ENCODE results near the gene AIRE. TPM values are rescaled to one million over a fixed set of nuclear protein-coding genes. Genes with fewer than 3 reads are reported as not detected.

AIRE gene
- total and polyA plus RNA-seq, 4 donors, result 0.05 TPM; not detected in 3

DNA sequence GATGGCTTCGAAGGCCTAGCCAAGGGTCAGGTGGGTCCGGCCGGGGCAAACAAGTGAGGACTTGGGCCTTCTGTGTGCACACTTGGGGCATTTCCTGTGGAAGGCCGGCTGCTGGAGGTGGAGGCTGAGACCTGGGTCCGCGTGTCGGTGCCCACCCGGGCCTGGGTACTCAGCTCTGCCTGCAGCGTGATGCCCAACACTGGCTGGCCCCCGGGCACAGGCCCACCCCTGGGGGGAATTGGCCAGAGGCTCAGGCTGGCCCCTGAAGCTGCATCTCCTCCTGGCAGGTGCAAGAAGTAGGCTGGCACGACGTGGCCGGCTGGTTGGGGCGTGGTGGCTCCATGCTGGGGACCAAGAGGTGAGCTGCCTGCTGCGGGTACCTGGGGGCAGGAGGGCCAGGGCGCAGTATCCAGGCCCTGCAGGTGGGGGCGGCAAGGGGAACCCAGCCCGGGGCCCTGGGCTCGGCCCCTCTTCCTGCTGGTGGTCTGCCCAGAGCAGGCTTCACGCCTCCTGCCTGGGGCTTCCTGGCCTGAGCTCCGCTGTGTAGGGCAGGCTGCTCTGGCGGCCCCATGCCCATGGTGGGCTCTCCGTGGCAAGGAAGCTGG lies 36.3 kb downstream of the AIRE start:
- WGBS, result 94% methylated on average over 23 of the region's 23 CpGs

DNA sequence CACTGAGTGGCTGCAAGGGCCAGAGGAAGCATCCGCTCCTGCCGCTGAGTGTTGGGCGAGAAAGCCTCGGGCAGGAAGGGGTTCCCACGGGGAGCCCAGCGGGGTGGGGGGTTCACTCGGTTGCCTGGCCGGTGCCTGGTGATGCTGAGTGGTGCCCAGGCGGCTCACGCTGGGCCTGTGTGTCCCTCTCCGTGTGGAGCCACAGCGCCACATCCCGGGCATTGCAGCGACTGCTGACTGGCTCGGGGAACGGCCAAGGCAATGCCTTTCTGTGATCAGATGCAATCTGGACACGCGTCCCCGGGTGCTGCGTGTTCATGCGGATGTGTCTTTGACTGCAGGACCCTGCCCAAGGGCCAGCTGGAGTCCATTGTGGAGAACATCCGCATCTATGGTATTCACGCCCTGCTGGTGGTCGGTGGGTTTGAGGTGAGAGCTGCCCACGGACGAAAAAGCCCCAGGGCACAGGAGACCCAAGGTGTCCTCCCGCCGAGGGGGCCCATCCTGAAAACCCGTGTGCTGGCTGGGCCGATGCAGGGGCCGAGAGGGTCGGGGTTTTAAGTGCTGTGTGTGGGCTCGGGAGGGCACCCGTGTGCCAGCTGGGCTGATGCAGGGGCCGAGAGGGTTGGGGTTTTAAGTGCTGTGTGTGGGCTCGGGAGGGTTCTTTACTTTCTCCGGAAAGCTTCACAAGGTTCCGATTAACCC lies 37.1 kb downstream of the AIRE start:
- 96% methylated on average over 38 of the region's 38 CpGs for WGBS
- DNase-seq (ENCODE audit: low spot score), result no peak
- TF ChIP-seq RAD21 (IDR thresholded peaks at IDR 0.05), result no peak
- no peak for TF ChIP-seq HNF4A (conservative IDR thresholded peaks at IDR 0.05)
- no peak for TF ChIP-seq HNF4G (IDR thresholded peaks at IDR 0.05)
- no peak for TF ChIP-seq REST (IDR thresholded peaks at IDR 0.05)
- TF ChIP-seq TAF1 (conservative IDR thresholded peaks at IDR 0.05), result no peak
- no peak for TF ChIP-seq RXRA (IDR thresholded peaks at IDR 0.05)
- no peak for TF ChIP-seq JUND (IDR thresholded peaks at IDR 0.05)
- TF ChIP-seq ATF3 (IDR thresholded peaks at IDR 0.05), result no peak

More for the DNA sequence above, 36.3 kb downstream of the AIRE start:
- Histone ChIP-seq H3K27me3 (ENCODE audit: control insufficient read depth in 4 of 4, insufficient read depth in 4 of 4, low read length in 3 of 4) (no peaks in the 10 kb centered on the region), H3K9me3 (ENCODE audit: control insufficient read depth in 4 of 4, low read length in 3 of 4) (no peaks in the 10 kb centered on the region), H3K4me1 (ENCODE audit: control insufficient read depth in 4 of 4, insufficient read depth in 4 of 4, low read length in 3 of 4) (no peaks in the 10 kb centered on the region), H3K36me3 (ENCODE audit: control insufficient read depth in 4 of 4, insufficient read depth in 3 of 4, low read depth in 1 of 4, low read length in 3 of 4) (peaks cover 2 to 68% (median 29%) of the 10 kb centered on the region in 4 donors), H3K4me3 (ENCODE audit: low read depth in 1 of 3, low read length in 3 of 3) (no peak overlapping the region), H3K27ac (ENCODE audit: low read depth in 1 of 2, low read length in 2 of 2) (no peak overlapping the region), H3K9ac (ENCODE audit: low read depth in 1 of 2, low read length in 2 of 2) (no peak overlapping the region)
- no peak for DNase-seq (ENCODE audit: low spot score)
- no peak for TF ChIP-seq NR2F2 (IDR thresholded peaks at IDR 0.05)
- no peak for TF ChIP-seq RXRA (IDR thresholded peaks at IDR 0.05)
- TF ChIP-seq GABPA (IDR thresholded peaks at IDR 0.05 in 1 of 2, conservative IDR thresholded peaks at IDR 0.05 in 1 of 2), result no peak
- no peak for TF ChIP-seq HNF4A (conservative IDR thresholded peaks at IDR 0.05)
- no peak for TF ChIP-seq REST (IDR thresholded peaks at IDR 0.05)
- TF ChIP-seq, protein P1, sequence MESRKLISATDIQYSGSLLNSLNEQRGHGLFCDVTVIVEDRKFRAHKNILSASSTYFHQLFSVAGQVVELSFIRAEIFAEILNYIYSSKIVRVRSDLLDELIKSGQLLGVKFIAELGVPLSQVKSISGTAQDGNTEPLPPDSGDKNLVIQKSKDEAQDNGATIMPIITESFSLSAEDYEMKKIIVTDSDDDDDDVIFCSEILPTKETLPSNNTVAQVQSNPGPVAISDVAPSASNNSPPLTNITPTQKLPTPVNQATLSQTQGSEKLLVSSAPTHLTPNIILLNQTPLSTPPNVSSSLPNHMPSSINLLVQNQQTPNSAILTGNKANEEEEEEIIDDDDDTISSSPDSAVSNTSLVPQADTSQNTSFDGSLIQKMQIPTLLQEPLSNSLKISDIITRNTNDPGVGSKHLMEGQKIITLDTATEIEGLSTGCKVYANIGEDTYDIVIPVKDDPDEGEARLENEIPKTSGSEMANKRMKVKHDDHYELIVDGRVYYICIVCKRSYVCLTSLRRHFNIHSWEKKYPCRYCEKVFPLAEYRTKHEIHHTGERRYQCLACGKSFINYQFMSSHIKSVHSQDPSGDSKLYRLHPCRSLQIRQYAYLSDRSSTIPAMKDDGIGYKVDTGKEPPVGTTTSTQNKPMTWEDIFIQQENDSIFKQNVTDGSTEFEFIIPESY (IDR thresholded peaks at IDR 0.05), result no peak
- no peak for TF ChIP-seq ATF3 (IDR thresholded peaks at IDR 0.05)
- no peak for TF ChIP-seq JUND (IDR thresholded peaks at IDR 0.05)
- no peak for TF ChIP-seq FOXA1 (IDR thresholded peaks at IDR 0.05)

More for the DNA sequence above, 37.1 kb downstream of the AIRE start:
- H3K27ac ChIP-seq (ENCODE audit: low read depth in 1 of 2, low read length in 2 of 2), result no peak overlapping the region
- H3K9me3 ChIP-seq (ENCODE audit: control insufficient read depth in 4 of 4, low read length in 3 of 4), result no peaks in the 10 kb centered on the region
- no peak overlapping the region for H3K9ac ChIP-seq (ENCODE audit: low read depth in 1 of 2, low read length in 2 of 2)
- H3K27me3 ChIP-seq (ENCODE audit: control insufficient read depth in 4 of 4, insufficient read depth in 4 of 4, low read length in 3 of 4), result no peaks in the 10 kb centered on the region
- H3K4me1 ChIP-seq (ENCODE audit: control insufficient read depth in 4 of 4, insufficient read depth in 4 of 4, low read length in 3 of 4), result no peaks in the 10 kb centered on the region
- H3K4me3 ChIP-seq (ENCODE audit: low read depth in 1 of 3, low read length in 3 of 3), result no peak overlapping the region
- peaks cover 2 to 65% (median 31%) of the 10 kb centered on the region in 4 donors for H3K36me3 ChIP-seq (ENCODE audit: control insufficient read depth in 4 of 4, insufficient read depth in 3 of 4, low read depth in 1 of 4, low read length in 3 of 4)
